Posterior cingulate gyrus (tissue), 11 donors: Measurements from ENCODE around the gene ZNRF4.
"Not testable (repeated sequence)": the region's sequence is repeated elsewhere in the genome, so short reads cannot be mapped to it uniquely, and the experiment has no call there.

Experiments used
- DNase-seq, 10 donors: peaks; one replicate each; pipeline versions ENCODE4 v3.0.0 to v3.0.0-alpha.2; 2020 to 2021; ENCODE audit warnings: mixed read lengths in 3 of 10
- intact Hi-C: fragments of 100-400 bp; cut with DNase I; formaldehyde crosslinking; loops from one replicate; pipeline ENCODE4 v1.15.1; 2023

ZNRF4 gene

GRCh38 chr19:5455367-5456129 is at the start of gene ZNRF4:
Gene ZNRF4, plus strand, starts transcription at chr19:5455417. Its CDS starts 75 bp downstream, at chr19:5455492.
- intact Hi-C loops = no loop called here

GRCh38 chr19:5406198-5406597 is 49.0 kb upstream of the ZNRF4 start:
- intact Hi-C loops = not testable (repeated sequence)
- peak in 1 of 10 donors; percentile 35 for DNase-seq

More at GRCh38 chr19:5455367-5456129, at the start of gene ZNRF4:
- DNase-seq = no peak

GRCh38 chr19:5406816-5407215 is 48.4 kb upstream of the ZNRF4 start:
- intact Hi-C loops = no loop called here
- DNase-seq = peak in 8 of 10 donors; percentile 20 to 90 (median 44)

GRCh38 chr19:5407356-5407755 is 47.9 kb upstream of the ZNRF4 start:
- DNase-seq = peak in 2 of 10 donors; percentile 4 to 17
- intact Hi-C loops = no loop called here

- intact Hi-C loops = no loop called here
- DNase-seq = no peak
Measured at GRCh38 chr19:5417495-5418436, 37.5 kb upstream of the ZNRF4 start.

- intact Hi-C loops = no loop called here
- DNase-seq = peak in 1 of 10 donors; percentile 52
Measured at GRCh38 chr19:5418677-5419076, 36.5 kb upstream of the ZNRF4 start.

GRCh38 chr19:5420953-5421352 is 34.3 kb upstream of the ZNRF4 start:
- intact Hi-C loops = no loop called here
- no peak for DNase-seq

GRCh38 chr19:5423567-5424125 is 31.6 kb upstream of the ZNRF4 start:
- intact Hi-C loops = no loop called here
- DNase-seq = peak in 1 of 10 donors; percentile 8

- intact Hi-C loops = no loop called here
Measured at GRCh38 chr19:5424192-5424973, 30.8 kb upstream of the ZNRF4 start.

GRCh38 chr19:5425260-5425659 is 30.0 kb upstream of the ZNRF4 start:
- intact Hi-C loops = no loop called here

More at GRCh38 chr19:5424192-5424973, 30.8 kb upstream of the ZNRF4 start:
- peak in 2 of 10 donors; percentile 27 to 52 for DNase-seq

GRCh38 chr19:5430237-5430636 is 25.0 kb upstream of the ZNRF4 start:
- intact Hi-C loops = no loop called here
- peak in 1 of 10 donors; percentile 17 for DNase-seq

More at GRCh38 chr19:5425260-5425659, 30.0 kb upstream of the ZNRF4 start:
- peak in 1 of 10 donors; percentile 10 for DNase-seq

- peak in 2 of 10 donors; percentile 32 to 57 for DNase-seq
- intact Hi-C loops = no loop called here
Measured at GRCh38 chr19:5432687-5433086, 22.5 kb upstream of the ZNRF4 start.

GRCh38 chr19:5434351-5434917 is 20.8 kb upstream of the ZNRF4 start:
- intact Hi-C loops = no loop called here
- peak in 1 of 10 donors; percentile 27 for DNase-seq

- peak in 4 of 10 donors; percentile 25 to 79 (median 40) for DNase-seq
Measured at GRCh38 chr19:5434970-5435641, 20.1 kb upstream of the ZNRF4 start.

GRCh38 chr19:5435642-5436017 is 19.6 kb upstream of the ZNRF4 start:
- intact Hi-C loops = no loop called here

More at GRCh38 chr19:5434970-5435641, 20.1 kb upstream of the ZNRF4 start:
- intact Hi-C loops = no loop called here

GRCh38 chr19:5436106-5436947 is 18.9 kb upstream of the ZNRF4 start:
- intact Hi-C loops = no loop called here
- DNase-seq = peak; percentile 43 to 98 (median 84)

More at GRCh38 chr19:5435642-5436017, 19.6 kb upstream of the ZNRF4 start:
- no peak for DNase-seq

- DNase-seq = peak in 1 of 10 donors; percentile 66
- intact Hi-C loops = no loop called here
Measured at GRCh38 chr19:5436948-5437306, 18.3 kb upstream of the ZNRF4 start.

- intact Hi-C loops = not testable (repeated sequence)
- peak in 2 of 10 donors; percentile 57 to 64 for DNase-seq
Measured at GRCh38 chr19:5438756-5439155, 16.5 kb upstream of the ZNRF4 start.
